GM18519 (cell line): ENCODE results near the gene HOXA11.

Experiments
- ATAC-seq: cut with Tn5 transposase; IDR thresholded peaks from one replicate; pipeline ENCODE4 v1.9.1; 2021; ENCODE audit warnings: mild to moderate bottlenecking, moderate library complexity; ENCODE audit not compliant: unreplicated experiment, low FRiP score

Gene HOXA11

GRCh38 chr7:27160145-27160545 is 24.9 kb downstream of the HOXA11 start:
- ATAC-seq: no peak

- ATAC-seq: no peak
These were observed 25.5 kb downstream of the HOXA11 start for GRCh38 chr7:27159266-27160144.

GRCh38 chr7:27158436-27159265 is 26.4 kb downstream of the HOXA11 start:
- ATAC-seq: no peak

GRCh38 chr7:27157702-27158431 is 27.2 kb downstream of the HOXA11 start:
- ATAC-seq: no peak

- ATAC-seq: no peak
These were observed 27.9 kb downstream of the HOXA11 start for GRCh38 chr7:27156916-27157701.

GRCh38 chr7:27156508-27156898 is 28.5 kb downstream of the HOXA11 start, which contains the start of gene HOXA7:
Gene HOXA7, minus strand, starts transcription at chr7:27156675. Its CDS starts 130 bp downstream, at chr7:27156545.
- ATAC-seq: no peak

- no peak for ATAC-seq
These were observed 29.1 kb downstream of the HOXA11 start for GRCh38 chr7:27155816-27156507.

GRCh38 chr7:27154901-27155815 is 29.9 kb downstream of the HOXA11 start:
- ATAC-seq: no peak

- no peak for ATAC-seq
These were observed 30.7 kb downstream of the HOXA11 start for GRCh38 chr7:27154369-27154768.

GRCh38 chr7:27153526-27153925 is 31.5 kb downstream of the HOXA11 start:
- ATAC-seq: no peak

GRCh38 chr7:27152816-27153442 is 32.1 kb downstream of the HOXA11 start:
- ATAC-seq: no peak

GRCh38 chr7:27151931-27152815 is 32.9 kb downstream of the HOXA11 start, which contains the start of gene HOXA3:
Gene HOXA3, minus strand, starts transcription at chr7:27152583. Its CDS starts 41,943 bp downstream, at chr7:27110640.
- no peak for ATAC-seq

GRCh38 chr7:27151341-27151930 is 33.6 kb downstream of the HOXA11 start:
- no peak for ATAC-seq

GRCh38 chr7:27150568-27151340 is 34.3 kb downstream of the HOXA11 start:
- peak; percentile 64 for ATAC-seq

GRCh38 chr7:27149842-27150567 is 35.0 kb downstream of the HOXA11 start:
- no peak for ATAC-seq
